Astrocyte (in vitro differentiated cells and primary cell): Measurements from ENCODE around the gene VAV2. TPM values are rescaled to one million over a fixed set of nuclear protein-coding genes. Genes with fewer than 3 reads are reported as not detected.

Source experiments
- DNase-seq: peaks from one replicate; pipeline ENCODE4 v3.0.0-alpha.2; 2010; ENCODE audit warnings: low read depth
- FAIRE-seq: peaks from 2 replicates; lab custom pipeline; 2011; peaks lifted over from hg19 to GRCh38; lab: Jason Lieb, UNC
- H2AFZ ChIP-seq: 2 replicates; pipeline ENCODE4 v1.6.0; 2012; ENCODE audit warnings: low read depth, low read length, inconsistent platforms
- H3K27ac ChIP-seq: 2 replicates; pipeline ENCODE4 v1.5.1; 2011; ENCODE audit warnings: low read depth, low read length, inconsistent platforms
- H3K27me3 ChIP-seq: 2 replicates; pipeline ENCODE4 v1.6.0; 2011; ENCODE audit warnings: low read length, inconsistent platforms; ENCODE audit not compliant: insufficient read depth
- H3K36me3 ChIP-seq: 2 replicates; pipeline ENCODE4 v1.5.1; 2011; ENCODE audit warnings: low read length, inconsistent platforms; ENCODE audit not compliant: insufficient read depth
- H3K4me1 ChIP-seq: 2 replicates; pipeline ENCODE4 v1.5.1; 2011; ENCODE audit warnings: low read length, inconsistent platforms; ENCODE audit not compliant: insufficient read depth
- H3K4me2 ChIP-seq: 2 replicates; pipeline ENCODE4 v1.6.0; 2012; ENCODE audit warnings: low read length, inconsistent platforms
- H3K4me3 ChIP-seq: 2 replicates; pipeline ENCODE4 v1.5.1; 2011; ENCODE audit warnings: low read depth, mild to moderate bottlenecking, low read length, inconsistent platforms; ENCODE audit not compliant: insufficient read depth
- H3K79me2 ChIP-seq: 2 replicates; pipeline ENCODE4 v1.6.0; 2012; ENCODE audit warnings: mild to moderate bottlenecking, low read length, inconsistent platforms; ENCODE audit not compliant: insufficient read depth
- H3K9ac ChIP-seq: 2 replicates; pipeline ENCODE4 v1.6.0; 2012; ENCODE audit warnings: mild to moderate bottlenecking, low read length, inconsistent platforms
- H3K9me3 ChIP-seq: 2 replicates; pipeline ENCODE4 v1.5.1; 2012; ENCODE audit warnings: low read depth, mild to moderate bottlenecking, low read length, inconsistent platforms; ENCODE audit not compliant: insufficient read depth
- H4K20me1 ChIP-seq: 2 replicates; pipeline ENCODE4 v1.6.0; 2012; ENCODE audit warnings: low read length, inconsistent platforms; ENCODE audit not compliant: insufficient read depth
- H3K27ac Mint-ChIP-seq: one replicate; pipeline ENCODE4 v1.8.0; 2021; ENCODE audit warnings: mild to moderate bottlenecking, mixed read lengths; ENCODE audit not compliant: unreplicated experiment
- H3K27me3 Mint-ChIP-seq: one replicate; pipeline ENCODE4 v1.8.0; 2021; ENCODE audit warnings: low read depth, mixed read lengths; ENCODE audit not compliant: unreplicated experiment
- H3K36me3 Mint-ChIP-seq: one replicate; pipeline ENCODE4 v1.8.0; 2021; ENCODE audit warnings: low read depth, mixed read lengths; ENCODE audit not compliant: unreplicated experiment
- H3K4me1 Mint-ChIP-seq: one replicate; pipeline ENCODE4 v1.8.0; 2021; ENCODE audit warnings: low read depth, mixed read lengths; ENCODE audit not compliant: unreplicated experiment
- H3K4me3 Mint-ChIP-seq: one replicate; pipeline ENCODE4 v1.8.0; 2021; ENCODE audit warnings: mild to moderate bottlenecking, moderate library complexity, mixed read lengths; ENCODE audit not compliant: unreplicated experiment
- H3K9me3 Mint-ChIP-seq: one replicate; pipeline ENCODE4 v1.8.0; 2021; ENCODE audit warnings: mild to moderate bottlenecking, mixed read lengths; ENCODE audit not compliant: unreplicated experiment
- EZH2 ChIP-seq: IDR thresholded peaks from 2 replicates; pipeline ENCODE4 v1.6.1; 2012; ENCODE audit warnings: mild to moderate bottlenecking, low read length, inconsistent platforms; ENCODE audit not compliant: insufficient read depth
- total RNA-seq: library from RNA; stranded (reverse); gene quantifications from 2 replicates; pipeline ENCODE4 v1.2.1, GENCODE V29; 2021
- TF ChIP-seq, protein P1 (sequence below): IDR thresholded peaks from 2 replicates; pipeline ENCODE4 v1.5.1; 2011; ENCODE audit warnings: low read depth, mild to moderate bottlenecking, inconsistent platforms, low read length, moderate library complexity; ENCODE audit not compliant: insufficient read depth

Gene VAV2
- total RNA-seq, 1 donor from 2014 or later, result 36.5 TPM

DNA sequence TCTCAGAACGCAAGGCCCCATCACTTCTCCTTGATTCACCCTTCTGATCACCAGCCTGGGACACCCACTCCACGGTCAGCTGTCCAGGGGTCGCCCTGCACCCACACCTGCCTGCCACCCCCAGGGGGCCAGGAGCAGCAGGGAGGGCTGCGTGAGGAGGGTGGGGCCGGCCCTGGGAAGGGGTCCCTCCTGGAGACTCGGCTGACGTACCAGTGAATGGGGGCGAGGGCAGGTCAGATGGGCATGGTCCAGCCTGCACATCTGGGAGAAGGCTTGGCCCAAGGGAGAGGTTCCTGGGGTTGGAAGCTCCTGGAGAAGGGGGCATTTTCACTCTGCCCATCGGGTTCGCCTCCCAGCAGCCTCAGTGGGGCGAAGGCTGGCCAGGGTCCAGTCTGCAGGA is 232.2 kb downstream of the VAV2 start:
- Histone ChIP-seq H3K4me2 (no peak overlapping the region), H3K79me2 (no peaks in the 10 kb centered on the region), H3K4me3 (no peak overlapping the region), H4K20me1 (peaks cover 10% of the 10 kb centered on the region), H3K27ac (no peak overlapping the region), H3K27me3 (no peaks in the 10 kb centered on the region), H2AFZ (no peak overlapping the region), H3K9ac (no peak overlapping the region), H3K9me3 (no peaks in the 10 kb centered on the region), H3K36me3 (no peaks in the 10 kb centered on the region), H3K4me1 (peaks cover 9% of the 10 kb centered on the region)
- no peak for TF ChIP-seq EZH2
- TF ChIP-seq, protein P1, sequence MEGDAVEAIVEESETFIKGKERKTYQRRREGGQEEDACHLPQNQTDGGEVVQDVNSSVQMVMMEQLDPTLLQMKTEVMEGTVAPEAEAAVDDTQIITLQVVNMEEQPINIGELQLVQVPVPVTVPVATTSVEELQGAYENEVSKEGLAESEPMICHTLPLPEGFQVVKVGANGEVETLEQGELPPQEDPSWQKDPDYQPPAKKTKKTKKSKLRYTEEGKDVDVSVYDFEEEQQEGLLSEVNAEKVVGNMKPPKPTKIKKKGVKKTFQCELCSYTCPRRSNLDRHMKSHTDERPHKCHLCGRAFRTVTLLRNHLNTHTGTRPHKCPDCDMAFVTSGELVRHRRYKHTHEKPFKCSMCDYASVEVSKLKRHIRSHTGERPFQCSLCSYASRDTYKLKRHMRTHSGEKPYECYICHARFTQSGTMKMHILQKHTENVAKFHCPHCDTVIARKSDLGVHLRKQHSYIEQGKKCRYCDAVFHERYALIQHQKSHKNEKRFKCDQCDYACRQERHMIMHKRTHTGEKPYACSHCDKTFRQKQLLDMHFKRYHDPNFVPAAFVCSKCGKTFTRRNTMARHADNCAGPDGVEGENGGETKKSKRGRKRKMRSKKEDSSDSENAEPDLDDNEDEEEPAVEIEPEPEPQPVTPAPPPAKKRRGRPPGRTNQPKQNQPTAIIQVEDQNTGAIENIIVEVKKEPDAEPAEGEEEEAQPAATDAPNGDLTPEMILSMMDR, result no peak
- DNase-seq (no peak), FAIRE-seq (no peak)
- peaks cover 15% of the 10 kb centered on the region for H3K4me1 Mint-ChIP-seq
- no peak overlapping the region for H3K27ac Mint-ChIP-seq
- no peak overlapping the region for H3K4me3 Mint-ChIP-seq
- H3K27me3 Mint-ChIP-seq, result no peaks in the 10 kb centered on the region
- H3K36me3 Mint-ChIP-seq, result peaks cover 21% of the 10 kb centered on the region
- peaks cover 2% of the 10 kb centered on the region for H3K9me3 Mint-ChIP-seq

DNA sequence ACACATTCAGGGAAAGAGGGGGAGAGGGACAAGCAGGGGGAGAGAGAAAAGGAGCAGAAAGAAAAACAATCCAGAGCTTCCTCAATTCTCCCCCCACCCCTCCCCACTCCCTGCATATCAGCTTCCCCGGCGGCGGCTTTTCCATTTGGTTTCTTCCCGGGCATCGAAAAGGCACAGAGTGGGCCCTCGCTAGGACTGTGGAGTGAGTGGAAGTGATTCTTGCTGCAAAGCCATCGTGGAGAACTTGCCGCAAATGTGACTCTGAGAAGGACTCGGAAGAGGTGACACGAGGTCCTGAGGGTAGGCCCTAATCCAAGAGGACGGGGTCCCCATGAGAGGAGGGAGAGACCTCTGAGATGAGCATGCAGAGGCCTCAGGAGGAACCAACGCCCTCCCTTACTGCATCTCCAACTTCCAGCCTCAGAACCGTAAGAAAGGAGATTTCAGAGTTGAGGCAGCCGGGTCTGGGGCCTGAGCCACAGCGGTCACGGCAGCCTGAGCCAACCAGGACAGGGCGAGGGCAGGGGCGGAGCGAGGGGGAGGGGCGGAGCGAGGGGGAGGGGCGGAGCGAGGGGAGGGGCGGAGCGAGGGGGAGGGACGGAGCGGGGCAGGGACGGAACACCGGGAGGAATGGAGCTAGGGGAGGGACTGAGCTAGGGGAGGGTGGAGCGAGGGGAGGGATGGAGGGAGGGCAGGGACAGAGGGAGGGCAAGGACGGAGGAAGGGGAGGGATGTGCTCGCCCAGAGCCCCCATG is 232.8 kb downstream of the VAV2 start:
- FAIRE-seq, result no peak
- no peak overlapping the region for H3K27ac Mint-ChIP-seq

More for the DNA sequence above, 232.8 kb downstream of the VAV2 start:
- Mint-ChIP-seq H3K36me3 (peaks cover 21% of the 10 kb centered on the region), H3K9me3 (peaks cover 7% of the 10 kb centered on the region), H3K4me1 (peaks cover 14% of the 10 kb centered on the region), H3K27me3 (no peaks in the 10 kb centered on the region), H3K4me3 (no peak overlapping the region)
- no peak for DNase-seq
- H2AFZ ChIP-seq, result no peak overlapping the region
- H3K4me1 ChIP-seq, result peaks cover 9% of the 10 kb centered on the region
- H3K9me3 ChIP-seq, result no peaks in the 10 kb centered on the region
- no peaks in the 10 kb centered on the region for H3K79me2 ChIP-seq
- H3K9ac ChIP-seq, result no peak overlapping the region
- H4K20me1 ChIP-seq, result peaks cover 10% of the 10 kb centered on the region
- no peak overlapping the region for H3K4me2 ChIP-seq
- no peak overlapping the region for H3K4me3 ChIP-seq
- no peaks in the 10 kb centered on the region for H3K36me3 ChIP-seq
- TF ChIP-seq, protein P1, result no peak
- TF ChIP-seq EZH2, result no peak
- no peak overlapping the region for H3K27ac ChIP-seq
- no peaks in the 10 kb centered on the region for H3K27me3 ChIP-seq
